ENCODE data around the gene PCDHGB6.
"Not testable (repeated sequence)": the region's sequence is repeated elsewhere in the genome, so short reads cannot be mapped to it uniquely, and the experiment has no call there.

GRCh38 chr5:141432308-141432707 lies 24.5 kb downstream of the PCDHGB6 start:
- TF ChIP-seq CTCF, POLR2AphosphoS5, POLR2A (IDR thresholded peaks at IDR 0.05): not testable (repeated sequence)
